H1 (cell line): ENCODE measurements around the gene NME3. TPM values are rescaled to one million over a fixed set of nuclear protein-coding genes. Genes with fewer than 3 reads are reported as not detected.

Experiments
- KDM5A ChIP-seq: fragments of 200-600 bp; IDR thresholded peaks from 2 replicates; pipeline ENCODE4 v1.7.1; 2012; ENCODE audit warnings: mild to moderate bottlenecking, low read length, inconsistent platforms, mixed read lengths
- PHF8 ChIP-seq: fragments of 200-600 bp; sonication (generic); conservative IDR thresholded peaks from 2 replicates; pipeline ENCODE4 v1.7.1; 2012; ENCODE audit warnings: low read depth, mild to moderate bottlenecking, inconsistent platforms, low read length, moderate library complexity
- POLR2AphosphoS5 ChIP-seq: IDR thresholded peaks from 2 replicates; pipeline ENCODE4 v1.6.1; 2011; ENCODE audit warnings: low read depth, low read length
- RNF2 ChIP-seq: fragments of 200-900, 300-1000 bp; sonication (generic); IDR thresholded peaks from 2 replicates; pipeline ENCODE4 v1.7.1; 2016; ENCODE audit warnings: borderline replicate concordance, low read depth, mild to moderate bottlenecking, antibody characterized with exemption, low read length; ENCODE audit not compliant: poor library complexity, severe bottlenecking; ENCODE audit errors: missing control alignments
- SIN3A ChIP-seq, 2 experiments: IDR thresholded peaks in 1 of 2; conservative IDR thresholded peaks in 1 of 2; 2 replicates each; pipeline ENCODE4 v1.6.1; 2011 to 2012; ENCODE audit warnings: low read length in 2 of 2, improper control_type of control experiment in 1 of 2, low read depth in 1 of 2, mild to moderate bottlenecking in 1 of 2
- polyA plus RNA-seq, 7 experiments: library from polyadenylated mRNA; depleted of rRNA in 3 of 7; stranded (reverse) in 5 of 7; unstranded in 2 of 7; fragments of >200 nt in 5 of 7; fragments of 200-250 nt in 2 of 7; gene quantifications; 1 replicate in 5 of 7; 2 replicates in 1 of 7; 4 replicates in 1 of 7; pipeline versions ENCODE4 v1.2.1 to v1.2.3, GENCODE V29; 2011 to 2013; ENCODE audit warnings: missing spikeins in 2 of 7, mixed read lengths in 2 of 7
- total RNA-seq: library from RNA; stranded (reverse); fragmentation: NEBNext Ultra II Directional; extraction: Animal tissue kit (Norgen Biotek cat#: 25700); gene quantifications from 2 replicates; pipeline ENCODE4 v1.2.1, GENCODE V29; 2021

Gene NME3
- total and polyA plus RNA-seq, 2 of the 8 experiments (the other 6 are each of a cell fraction or from before 2014, with no cell fraction given) = 72.5 to 163 TPM

- TF ChIP-seq PHF8 = no peak
- TF ChIP-seq SIN3A (conservative IDR thresholded peaks at IDR 0.05 in 1 of 2, IDR thresholded peaks at IDR 0.05 in 1 of 2; ENCODE audit: low read depth in 1 of 2, low read length in 2 of 2) = no peak
- TF ChIP-seq KDM5A = no peak
- no peak for TF ChIP-seq POLR2AphosphoS5
- TF ChIP-seq RNF2 = no peak
Measured at GRCh38 chr16:1792836-1793577, 21.7 kb upstream of the NME3 start (continued).
